22Rv1 (cell line): ENCODE measurements around the gene ZNF608.

Experiments
- ZFX ChIP-seq: fragments of 450-650 bp; IDR thresholded peaks from 2 replicates; pipeline ENCODE4 v1.6.1; 2017; ENCODE audit warnings: antibody characterized with exemption, borderline replicate concordance
- TF ChIP-seq, protein P1 (sequence below): fragments of 450-650 bp; IDR thresholded peaks from 2 replicates; pipeline ENCODE4 v1.5.1; 2017; ENCODE audit warnings: mild to moderate bottlenecking

GRCh38 chr5:124712731-124713305 is 33.6 kb downstream of the ZNF608 start:
- TF ChIP-seq, protein P1, sequence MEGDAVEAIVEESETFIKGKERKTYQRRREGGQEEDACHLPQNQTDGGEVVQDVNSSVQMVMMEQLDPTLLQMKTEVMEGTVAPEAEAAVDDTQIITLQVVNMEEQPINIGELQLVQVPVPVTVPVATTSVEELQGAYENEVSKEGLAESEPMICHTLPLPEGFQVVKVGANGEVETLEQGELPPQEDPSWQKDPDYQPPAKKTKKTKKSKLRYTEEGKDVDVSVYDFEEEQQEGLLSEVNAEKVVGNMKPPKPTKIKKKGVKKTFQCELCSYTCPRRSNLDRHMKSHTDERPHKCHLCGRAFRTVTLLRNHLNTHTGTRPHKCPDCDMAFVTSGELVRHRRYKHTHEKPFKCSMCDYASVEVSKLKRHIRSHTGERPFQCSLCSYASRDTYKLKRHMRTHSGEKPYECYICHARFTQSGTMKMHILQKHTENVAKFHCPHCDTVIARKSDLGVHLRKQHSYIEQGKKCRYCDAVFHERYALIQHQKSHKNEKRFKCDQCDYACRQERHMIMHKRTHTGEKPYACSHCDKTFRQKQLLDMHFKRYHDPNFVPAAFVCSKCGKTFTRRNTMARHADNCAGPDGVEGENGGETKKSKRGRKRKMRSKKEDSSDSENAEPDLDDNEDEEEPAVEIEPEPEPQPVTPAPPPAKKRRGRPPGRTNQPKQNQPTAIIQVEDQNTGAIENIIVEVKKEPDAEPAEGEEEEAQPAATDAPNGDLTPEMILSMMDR = no peak
- no peak for TF ChIP-seq ZFX
